PFSK-1 (cell line): ENCODE results near the gene CLDN34.

Experiments used
- FOXP2 ChIP-seq: optimal IDR thresholded peaks from 2 replicates; pipeline ENCODE3; 2011; ENCODE audit warnings: borderline replicate concordance, control low read depth, inconsistent platforms; ENCODE audit not compliant: insufficient read depth; ENCODE audit errors: extremely low read length, extremely low read depth
- POLR2AphosphoS5 ChIP-seq: IDR thresholded peaks from 2 replicates; pipeline ENCODE4 v1.6.1; 2012; ENCODE audit warnings: low read depth, mild to moderate bottlenecking, control low read depth, low read length, moderate library complexity
- REST ChIP-seq, 2 experiments: IDR thresholded peaks; 2 replicates each; pipeline versions ENCODE4 v1.6.1 to v1.8.0; 2011 to 2012; ENCODE audit warnings: low read depth in 2 of 2, low read length in 2 of 2, control low read depth in 1 of 2, inconsistent platforms in 1 of 2, mild to moderate bottlenecking in 1 of 2, moderate library complexity in 1 of 2; ENCODE audit not compliant: insufficient read depth in 1 of 2
- SIN3A ChIP-seq: IDR thresholded peaks from 2 replicates; pipeline ENCODE4 v1.6.1; 2012; ENCODE audit warnings: mild to moderate bottlenecking, low read length, moderate library complexity, borderline replicate concordance; ENCODE audit not compliant: insufficient read depth
- TAF1 ChIP-seq: IDR thresholded peaks from 2 replicates; pipeline ENCODE4 v1.6.1; 2012; ENCODE audit warnings: low read length, control low read depth, borderline replicate concordance; ENCODE audit not compliant: insufficient read depth

The CLDN34 gene

GRCh38 chrX:9938516-9938915 is 28.6 kb upstream of the CLDN34 start:
- TF ChIP-seq REST (IDR thresholded peaks at IDR 0.05; ENCODE audit: insufficient read depth in 1 of 2, low read depth in 2 of 2, low read length in 2 of 2): no peak
- no peak for TF ChIP-seq FOXP2
- no peak for TF ChIP-seq POLR2AphosphoS5
- TF ChIP-seq SIN3A: no peak

DNA sequence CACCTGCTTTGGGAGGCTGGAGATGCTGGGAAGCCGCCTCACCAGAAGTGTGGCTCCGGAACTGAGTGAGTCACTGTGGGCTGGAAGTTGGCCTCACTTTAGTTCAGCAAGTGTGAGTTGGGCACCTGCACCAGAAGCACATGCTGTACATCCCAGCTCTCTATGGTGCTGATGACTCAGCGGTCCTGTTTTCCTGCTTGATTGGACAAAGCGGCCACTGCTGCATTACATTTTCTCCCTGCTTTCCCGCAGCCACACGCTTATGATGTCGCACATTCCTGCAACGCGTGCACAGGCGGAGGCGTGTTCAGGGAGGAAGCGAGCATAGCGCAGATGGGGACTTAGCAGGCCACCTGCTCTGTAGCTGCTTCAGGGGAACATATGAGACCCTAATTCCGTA is 26.7 kb upstream of the CLDN34 start:
- no peak for TF ChIP-seq SIN3A
- TF ChIP-seq REST (IDR thresholded peaks at IDR 0.05; ENCODE audit: insufficient read depth in 1 of 2, low read depth in 2 of 2, low read length in 2 of 2): no peak
- TF ChIP-seq FOXP2: no peak
- TF ChIP-seq TAF1: no peak
- TF ChIP-seq POLR2AphosphoS5: no peak

- no peak for TF ChIP-seq POLR2AphosphoS5
- TF ChIP-seq SIN3A: no peak
- TF ChIP-seq REST (IDR thresholded peaks at IDR 0.05; ENCODE audit: insufficient read depth in 1 of 2, low read depth in 2 of 2, low read length in 2 of 2): no peak
- TF ChIP-seq FOXP2: no peak
- no peak for TF ChIP-seq TAF1
Measured at GRCh38 chrX:9942086-9942485, 25.1 kb upstream of the CLDN34 start.

- TF ChIP-seq SIN3A (no peak), TAF1 (no peak)
Measured at GRCh38 chrX:9943420-9943819, 23.7 kb upstream of the CLDN34 start.

- TF ChIP-seq SIN3A (no peak), TAF1 (no peak), FOXP2 (no peak), REST (IDR thresholded peaks at IDR 0.05; ENCODE audit: insufficient read depth in 1 of 2, low read depth in 2 of 2, low read length in 2 of 2) (no peak), POLR2AphosphoS5 (no peak)
Measured at GRCh38 chrX:9947131-9947794, 19.9 kb upstream of the CLDN34 start.
